Neuronal stem cell (in vitro differentiated cells): Measurements from ENCODE around the gene DLGAP4.

ENCODE experiments used
- DNase-seq: peaks from one replicate; pipeline ENCODE4 v3.0.0-alpha.2; 2013; ENCODE audit warnings: low spot score
- H2AFZ ChIP-seq: one replicate; pipeline ENCODE4 v1.6.1; 2013; ENCODE audit warnings: mild to moderate bottlenecking, low read length, inconsistent platforms
- H2AK5ac ChIP-seq: 2 replicates; pipeline ENCODE4 v1.6.1; 2013; ENCODE audit warnings: low read depth, mild to moderate bottlenecking, inconsistent platforms, low read length, moderate library complexity, mixed read lengths
- H2BK120ac ChIP-seq: 2 replicates; pipeline ENCODE4 v1.6.1; 2013; ENCODE audit warnings: low read depth, mild to moderate bottlenecking, inconsistent platforms, low read length, moderate library complexity, mixed read lengths
- H2BK12ac ChIP-seq: one replicate; pipeline ENCODE4 v1.6.1; 2013; ENCODE audit warnings: low read length, inconsistent platforms
- H2BK15ac ChIP-seq: 2 replicates; pipeline ENCODE4 v1.6.1; 2013; ENCODE audit warnings: mild to moderate bottlenecking, low read length, inconsistent platforms, mixed read lengths
- H2BK5ac ChIP-seq: one replicate; pipeline ENCODE4 v1.6.1; 2013; ENCODE audit warnings: inconsistent platforms, mild to moderate bottlenecking, low read length, moderate library complexity
- H3K14ac ChIP-seq: one replicate; pipeline ENCODE4 v1.6.1; 2013; ENCODE audit warnings: low read length, inconsistent platforms
- H3K18ac ChIP-seq: 2 replicates; pipeline ENCODE4 v1.6.1; 2013; ENCODE audit warnings: low read length, inconsistent platforms
- H3K23ac ChIP-seq: 2 replicates; pipeline ENCODE4 v1.6.1; 2013; ENCODE audit warnings: low read depth, mild to moderate bottlenecking, mixed read lengths, low read length, inconsistent platforms; ENCODE audit not compliant: poor library complexity
- H3K27ac ChIP-seq: replicated peaks from 3 replicates; pipeline ENCODE4 v1.5.1; 2013; ENCODE audit warnings: low read length, inconsistent platforms
- H3K27me3 ChIP-seq, 3 experiments: 2 replicates each; pipeline ENCODE4 v1.6.1; 2013; ENCODE audit warnings: low read length in 3 of 3, mild to moderate bottlenecking in 2 of 3, inconsistent platforms in 1 of 3, low read depth in 1 of 3, mixed read lengths in 1 of 3, moderate library complexity in 1 of 3; ENCODE audit not compliant: control insufficient read depth in 3 of 3, insufficient read depth in 3 of 3
- H3K36me3 ChIP-seq, 2 donors: replicated peaks in 1 of 2; 2 replicates each; pipeline ENCODE4 v1.6.1; 2013; ENCODE audit warnings: low read length in 2 of 2; ENCODE audit not compliant: control insufficient read depth in 2 of 2, insufficient read depth in 2 of 2
- H3K4ac ChIP-seq: 2 replicates; pipeline ENCODE4 v1.6.1; 2013; ENCODE audit warnings: inconsistent platforms, mild to moderate bottlenecking, low read length, moderate library complexity
- H3K4me1 ChIP-seq, 2 donors: 1 replicate in 1 of 2; 2 replicates in 1 of 2; pipeline ENCODE4 v1.6.1; 2013; ENCODE audit warnings: low read length in 2 of 2, low read depth in 1 of 2; ENCODE audit not compliant: control insufficient read depth in 2 of 2, insufficient read depth in 1 of 2
- H3K4me2 ChIP-seq: one replicate; pipeline ENCODE4 v1.6.1; 2013; ENCODE audit warnings: mild to moderate bottlenecking, low read length, inconsistent platforms; ENCODE audit not compliant: insufficient read depth, poor library complexity, severe bottlenecking
- H3K4me3 ChIP-seq, 2 donors: 2 replicates each; pipeline ENCODE4 v1.5.1; 2013; ENCODE audit warnings: low read length in 2 of 2, mild to moderate bottlenecking in 2 of 2, inconsistent platforms in 1 of 2, moderate library complexity in 1 of 2
- H3K79me1 ChIP-seq: one replicate; pipeline ENCODE4 v1.6.1; 2013; ENCODE audit warnings: low read depth, mild to moderate bottlenecking, inconsistent platforms, low read length, moderate library complexity
- H3K9ac ChIP-seq: one replicate; pipeline ENCODE4 v1.6.1; 2013; ENCODE audit warnings: mild to moderate bottlenecking, low read depth, low read length, inconsistent platforms; ENCODE audit not compliant: poor library complexity
- H3K9me3 ChIP-seq, 2 donors: replicated peaks in 1 of 2; 2 replicates each; pipeline versions ENCODE3 to v1.6.1; 2013; ENCODE audit warnings: low read length in 2 of 2, mild to moderate bottlenecking in 2 of 2, inconsistent platforms in 1 of 2, low read depth in 1 of 2, mixed read lengths in 1 of 2, moderate library complexity in 1 of 2; ENCODE audit not compliant: control insufficient read depth in 2 of 2, insufficient read depth in 1 of 2
- H4K8ac ChIP-seq: one replicate; pipeline ENCODE4 v1.6.1; 2013; ENCODE audit warnings: low read depth, mild to moderate bottlenecking, inconsistent platforms, low read length, moderate library complexity
- H4K91ac ChIP-seq: one replicate; pipeline ENCODE4 v1.6.1; 2013; ENCODE audit warnings: low read length, low read depth, mild to moderate bottlenecking, inconsistent platforms; ENCODE audit not compliant: poor library complexity
- WGBS, 2 donors: extraction: QIAGEN DNeasy Blood & Tissue Kit; methylation state at CpG; one replicate each; pipeline ENCODE4 v1.1.7; 2013; ENCODE audit warnings: missing lambda C conversion rate in 2 of 2, mixed read lengths in 1 of 2; ENCODE audit not compliant: insufficient read length in 2 of 2, insufficient replicate concordance in 1 of 2; ENCODE audit errors: extremely low coverage in 2 of 2; 5-methylcytosine and 5-hydroxymethylcytosine counted together

DLGAP4 gene

GRCh38 chr20:36421641-36422040 lies 115.5 kb downstream of the DLGAP4 start:
- no peak overlapping the region for H3K14ac ChIP-seq
- H3K4me3 ChIP-seq: no peak overlapping the region
- H3K4me2 ChIP-seq: no peak overlapping the region
- no peaks in the 10 kb centered on the region for H3K79me1 ChIP-seq
- H4K8ac ChIP-seq: no peak overlapping the region
- DNase-seq: no peak
- peak overlapping the region; percentile 70 for H2AK5ac ChIP-seq
- no peak overlapping the region for H3K9ac ChIP-seq
- no peak overlapping the region for H2AFZ ChIP-seq
- H3K27me3 ChIP-seq: peaks cover 0 to 1% (median 0%) of the 10 kb centered on the region in 3 experiments
- H3K4ac ChIP-seq: no peak overlapping the region
- no peak overlapping the region for H2BK120ac ChIP-seq
- no peaks in the 10 kb centered on the region for H3K36me3 ChIP-seq
- no CpG with 5 or more reads among the region's 13 CpGs for WGBS, 2 donors
- H2BK15ac ChIP-seq: no peak overlapping the region
- no peak overlapping the region for H3K23ac ChIP-seq
- no peak overlapping the region for H3K27ac ChIP-seq
- peak overlapping the region; percentile 31 for H3K18ac ChIP-seq
- no peaks in the 10 kb centered on the region for H3K9me3 ChIP-seq
- no peak overlapping the region for H2BK5ac ChIP-seq
- H4K91ac ChIP-seq: no peak overlapping the region
- no peak overlapping the region for H2BK12ac ChIP-seq
- H3K4me1 ChIP-seq: peaks cover 7 to 9% of the 10 kb centered on the region in 2 donors

GRCh38 chr20:36424314-36424713 lies 118.2 kb downstream of the DLGAP4 start:
- H3K4me3 ChIP-seq: no peak overlapping the region
- H3K14ac ChIP-seq: no peak overlapping the region
- no peaks in the 10 kb centered on the region for H3K79me1 ChIP-seq
- H3K9me3 ChIP-seq: no peaks in the 10 kb centered on the region
- no peak overlapping the region for H2AK5ac ChIP-seq
- no peak overlapping the region for H3K9ac ChIP-seq
- H2BK120ac ChIP-seq: no peak overlapping the region
- H2BK5ac ChIP-seq: no peak overlapping the region
- no CpG with 5 or more reads among the region's 3 CpGs for WGBS, 2 donors
- no peaks in the 10 kb centered on the region for H3K36me3 ChIP-seq
- DNase-seq: no peak
- H3K23ac ChIP-seq: no peak overlapping the region
- no peak overlapping the region for H3K27ac ChIP-seq
- H3K4me2 ChIP-seq: no peak overlapping the region
- H2BK12ac ChIP-seq: no peak overlapping the region
- no peak overlapping the region for H4K91ac ChIP-seq
- H2BK15ac ChIP-seq: no peak overlapping the region
- no peak overlapping the region for H3K4ac ChIP-seq
- H3K4me1 ChIP-seq: peaks cover 0 to 2% of the 10 kb centered on the region in 2 donors
- H3K18ac ChIP-seq: no peak overlapping the region
- no peak overlapping the region for H2AFZ ChIP-seq
- H3K27me3 ChIP-seq: no peaks in the 10 kb centered on the region
- H4K8ac ChIP-seq: no peak overlapping the region

GRCh38 chr20:36425166-36425565 lies 119.0 kb downstream of the DLGAP4 start:
- H3K4ac ChIP-seq: no peak overlapping the region
- no peak overlapping the region for H3K14ac ChIP-seq
- H2BK15ac ChIP-seq: no peak overlapping the region
- no peak overlapping the region for H3K18ac ChIP-seq
- H3K79me1 ChIP-seq: no peaks in the 10 kb centered on the region
- no peaks in the 10 kb centered on the region for H3K9me3 ChIP-seq
- H2AFZ ChIP-seq: no peak overlapping the region
- no peaks in the 10 kb centered on the region for H3K27me3 ChIP-seq
- no peak overlapping the region for H3K4me2 ChIP-seq
- no peak overlapping the region for H4K91ac ChIP-seq
- H4K8ac ChIP-seq: no peak overlapping the region
- H2AK5ac ChIP-seq: no peak overlapping the region
- no peak overlapping the region for H2BK120ac ChIP-seq
- H2BK12ac ChIP-seq: no peak overlapping the region
- H3K9ac ChIP-seq: no peak overlapping the region
- H3K4me3 ChIP-seq: no peak overlapping the region
- H3K36me3 ChIP-seq: no peaks in the 10 kb centered on the region
- no peak for DNase-seq
- H2BK5ac ChIP-seq: no peak overlapping the region
- peaks cover 0 to 2% of the 10 kb centered on the region in 2 donors for H3K4me1 ChIP-seq
- WGBS, 2 donors: no CpG with 5 or more reads among the region's 4 CpGs
- no peak overlapping the region for H3K27ac ChIP-seq
- H3K23ac ChIP-seq: no peak overlapping the region

GRCh38 chr20:36431604-36432003 lies 125.5 kb downstream of the DLGAP4 start:
- Histone ChIP-seq H3K9me3 (no peaks in the 10 kb centered on the region), H3K4me3 (no peak overlapping the region)
- WGBS, 2 donors: no CpG with 5 or more reads among the region's 24 CpGs

More at GRCh38 chr20:36431604-36432003, 125.5 kb downstream of the DLGAP4 start:
- H3K4me1 ChIP-seq: peaks cover 0 to 2% of the 10 kb centered on the region in 2 donors
- H2BK120ac ChIP-seq: no peak overlapping the region
- no peak overlapping the region for H3K4me2 ChIP-seq
- peaks cover 0 to 4% (median 0%) of the 10 kb centered on the region in 3 experiments for H3K27me3 ChIP-seq
- no peak overlapping the region for H3K27ac ChIP-seq
- no peak overlapping the region for H2AFZ ChIP-seq
- no peaks in the 10 kb centered on the region for H3K36me3 ChIP-seq
- no peaks in the 10 kb centered on the region for H3K79me1 ChIP-seq
- no peak overlapping the region for H3K9ac ChIP-seq
- no peak overlapping the region for H3K18ac ChIP-seq
- H2BK15ac ChIP-seq: no peak overlapping the region
- no peak overlapping the region for H2BK12ac ChIP-seq
- H4K8ac ChIP-seq: no peak overlapping the region
- H2BK5ac ChIP-seq: no peak overlapping the region
- H4K91ac ChIP-seq: peak overlapping the region; percentile 3
- H3K14ac ChIP-seq: no peak overlapping the region
- H3K23ac ChIP-seq: no peak overlapping the region
- DNase-seq: no peak
- no peak overlapping the region for H2AK5ac ChIP-seq
- H3K4ac ChIP-seq: no peak overlapping the region
